GM21529 (cell line): ENCODE measurements around the gene EIF4G1.
"Not testable (repeated sequence)": the region's sequence is repeated elsewhere in the genome, so short reads cannot be mapped to it uniquely, and the experiment has no call there.

Experiments
- ATAC-seq: cut with Tn5 transposase; IDR thresholded peaks from one replicate; pipeline ENCODE4 v1.9.1; 2021; ENCODE audit not compliant: unreplicated experiment

Gene EIF4G1, protein sequence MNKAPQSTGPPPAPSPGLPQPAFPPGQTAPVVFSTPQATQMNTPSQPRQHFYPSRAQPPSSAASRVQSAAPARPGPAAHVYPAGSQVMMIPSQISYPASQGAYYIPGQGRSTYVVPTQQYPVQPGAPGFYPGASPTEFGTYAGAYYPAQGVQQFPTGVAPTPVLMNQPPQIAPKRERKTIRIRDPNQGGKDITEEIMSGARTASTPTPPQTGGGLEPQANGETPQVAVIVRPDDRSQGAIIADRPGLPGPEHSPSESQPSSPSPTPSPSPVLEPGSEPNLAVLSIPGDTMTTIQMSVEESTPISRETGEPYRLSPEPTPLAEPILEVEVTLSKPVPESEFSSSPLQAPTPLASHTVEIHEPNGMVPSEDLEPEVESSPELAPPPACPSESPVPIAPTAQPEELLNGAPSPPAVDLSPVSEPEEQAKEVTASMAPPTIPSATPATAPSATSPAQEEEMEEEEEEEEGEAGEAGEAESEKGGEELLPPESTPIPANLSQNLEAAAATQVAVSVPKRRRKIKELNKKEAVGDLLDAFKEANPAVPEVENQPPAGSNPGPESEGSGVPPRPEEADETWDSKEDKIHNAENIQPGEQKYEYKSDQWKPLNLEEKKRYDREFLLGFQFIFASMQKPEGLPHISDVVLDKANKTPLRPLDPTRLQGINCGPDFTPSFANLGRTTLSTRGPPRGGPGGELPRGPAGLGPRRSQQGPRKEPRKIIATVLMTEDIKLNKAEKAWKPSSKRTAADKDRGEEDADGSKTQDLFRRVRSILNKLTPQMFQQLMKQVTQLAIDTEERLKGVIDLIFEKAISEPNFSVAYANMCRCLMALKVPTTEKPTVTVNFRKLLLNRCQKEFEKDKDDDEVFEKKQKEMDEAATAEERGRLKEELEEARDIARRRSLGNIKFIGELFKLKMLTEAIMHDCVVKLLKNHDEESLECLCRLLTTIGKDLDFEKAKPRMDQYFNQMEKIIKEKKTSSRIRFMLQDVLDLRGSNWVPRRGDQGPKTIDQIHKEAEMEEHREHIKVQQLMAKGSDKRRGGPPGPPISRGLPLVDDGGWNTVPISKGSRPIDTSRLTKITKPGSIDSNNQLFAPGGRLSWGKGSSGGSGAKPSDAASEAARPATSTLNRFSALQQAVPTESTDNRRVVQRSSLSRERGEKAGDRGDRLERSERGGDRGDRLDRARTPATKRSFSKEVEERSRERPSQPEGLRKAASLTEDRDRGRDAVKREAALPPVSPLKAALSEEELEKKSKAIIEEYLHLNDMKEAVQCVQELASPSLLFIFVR (N-terminal part only)

DNA sequence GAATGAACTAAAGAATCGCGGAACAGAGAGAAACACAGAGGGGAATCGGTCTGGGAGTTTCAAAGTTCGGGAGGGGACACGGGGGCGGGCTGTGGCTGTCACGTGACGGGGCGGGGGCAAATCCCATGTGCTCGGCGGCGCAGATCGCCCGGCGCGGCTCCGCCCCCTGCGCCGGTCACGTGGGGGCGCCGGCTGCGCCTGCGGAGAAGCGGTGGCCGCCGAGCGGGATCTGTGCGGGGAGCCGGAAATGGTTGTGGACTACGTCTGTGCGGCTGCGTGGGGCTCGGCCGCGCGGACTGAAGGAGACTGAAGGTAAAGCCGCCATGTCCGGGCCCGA lies at the start of gene EIF4G1:
Gene EIF4G1 (plus strand): TSS at position 244 of the 337 bp plus-strand sequence. CDS start 1,191 bp downstream, outside the sequence.
- peak; percentile 81 for ATAC-seq

DNA sequence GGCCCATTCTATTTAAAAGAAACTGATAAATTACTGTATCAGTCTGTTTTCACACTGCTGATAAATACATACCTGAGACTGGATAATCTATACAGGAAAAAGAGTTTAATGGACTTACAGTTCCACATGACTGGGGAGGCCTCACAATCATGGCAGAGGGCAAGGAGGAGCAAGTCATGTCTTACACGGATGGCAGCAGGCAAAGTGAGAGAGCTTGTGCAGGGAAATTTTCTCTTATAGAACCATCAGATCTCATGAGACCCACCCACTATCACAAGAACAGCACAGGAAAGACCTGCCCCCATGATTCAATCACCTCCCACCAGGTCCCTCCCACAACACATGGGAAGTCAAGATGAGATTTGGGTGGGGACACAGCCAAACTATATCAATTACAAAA lies 47.2 kb upstream of the EIF4G1 start:
- not testable (repeated sequence) for ATAC-seq

DNA sequence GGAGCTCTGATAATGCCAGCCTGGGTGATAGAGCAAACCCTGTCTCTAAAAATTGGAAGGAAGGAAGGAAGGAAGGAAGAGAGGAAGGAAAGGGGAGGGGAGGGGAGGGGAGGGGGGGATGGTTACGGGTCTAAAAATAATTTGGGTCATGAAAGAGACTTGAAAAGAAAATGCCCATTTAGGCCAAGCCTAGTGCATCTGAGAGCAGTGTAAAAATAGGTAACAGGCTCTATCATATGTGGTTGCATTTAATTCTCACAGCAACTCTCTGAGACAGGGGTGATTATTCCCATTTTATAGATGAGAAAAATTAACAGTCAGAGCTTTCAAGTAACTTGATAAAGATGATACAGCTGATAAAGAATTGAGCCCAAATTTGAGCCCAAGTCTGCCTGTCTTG lies 42.1 kb upstream of the EIF4G1 start:
- ATAC-seq = no peak

- no peak for ATAC-seq
Measured at GRCh38 chr3:184275381-184275701, 39.1 kb upstream of the EIF4G1 start.

GRCh38 chr3:184275961-184276910 lies 38.2 kb upstream of the EIF4G1 start, which contains the start of gene ECE2:
ECE2 (plus strand) TSS chr3:184276022; CDS start chr3:184276154, 132 bp downstream.
- ATAC-seq = no peak

DNA sequence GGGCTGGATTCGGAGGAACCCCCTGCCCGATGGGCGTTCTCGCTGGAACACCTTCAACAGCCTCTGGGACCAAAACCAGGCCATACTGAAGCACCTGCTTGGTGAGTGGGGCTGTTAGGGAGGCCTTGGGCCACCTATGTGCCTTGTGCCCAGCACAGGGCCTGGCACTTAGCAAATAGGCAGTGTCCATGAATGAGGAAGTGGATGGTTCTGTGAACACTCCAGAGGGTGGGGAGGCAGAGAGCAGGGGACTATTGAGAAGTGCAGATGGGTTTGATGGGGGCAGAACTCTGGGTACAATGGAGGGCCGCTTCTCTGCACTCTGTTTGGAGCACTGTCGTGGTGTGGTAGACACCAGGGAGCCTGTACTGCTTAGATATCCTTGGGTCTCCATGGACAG lies 37.0 kb upstream of the EIF4G1 start:
- no peak for ATAC-seq

- ATAC-seq = no peak
Measured at GRCh38 chr3:184282941-184283340, 31.5 kb upstream of the EIF4G1 start.

GRCh38 chr3:184283681-184284080 lies 30.7 kb upstream of the EIF4G1 start:
- no peak for ATAC-seq

DNA sequence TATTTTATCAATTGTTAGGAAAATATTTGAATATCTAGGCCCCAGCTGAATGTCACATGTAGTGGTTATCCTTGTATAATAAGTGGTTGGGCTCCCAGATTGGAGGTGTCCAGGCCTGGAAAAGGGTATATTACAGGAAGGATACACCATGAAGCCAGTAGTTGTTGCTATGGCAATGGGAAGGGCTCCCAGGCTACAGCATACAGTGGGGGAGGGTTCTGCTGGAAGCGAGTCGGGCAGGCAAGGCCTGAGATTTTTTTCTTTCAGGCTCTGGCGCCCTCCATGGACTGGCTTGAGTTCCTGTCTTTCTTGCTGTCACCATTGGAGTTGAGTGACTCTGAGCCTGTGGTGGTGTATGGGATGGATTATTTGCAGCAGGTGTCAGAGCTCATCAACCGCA lies 29.7 kb upstream of the EIF4G1 start:
- ATAC-seq = no peak

DNA sequence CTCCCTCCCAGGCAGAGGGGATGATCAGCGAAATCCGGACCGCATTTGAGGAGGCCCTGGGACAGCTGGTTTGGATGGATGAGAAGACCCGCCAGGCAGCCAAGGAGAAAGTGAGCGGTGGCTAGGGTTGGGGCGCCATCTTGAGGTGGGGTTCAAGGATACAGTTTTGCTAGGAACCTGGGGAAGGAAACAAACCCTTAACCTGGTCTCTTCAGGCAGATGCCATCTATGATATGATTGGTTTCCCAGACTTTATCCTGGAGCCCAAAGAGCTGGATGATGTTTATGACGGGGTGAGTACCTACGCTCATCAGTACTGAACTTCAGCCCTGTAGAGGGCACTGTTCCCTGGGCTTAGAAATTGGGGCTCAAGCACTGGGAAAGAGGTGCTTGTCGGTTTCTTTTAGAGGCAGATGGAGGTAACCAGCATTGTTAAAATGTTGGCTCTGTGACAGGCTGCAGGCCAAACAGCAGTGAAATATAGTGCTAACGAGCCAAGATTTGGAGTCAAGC lies 24.9 kb upstream of the EIF4G1 start:
- ATAC-seq = no peak

DNA sequence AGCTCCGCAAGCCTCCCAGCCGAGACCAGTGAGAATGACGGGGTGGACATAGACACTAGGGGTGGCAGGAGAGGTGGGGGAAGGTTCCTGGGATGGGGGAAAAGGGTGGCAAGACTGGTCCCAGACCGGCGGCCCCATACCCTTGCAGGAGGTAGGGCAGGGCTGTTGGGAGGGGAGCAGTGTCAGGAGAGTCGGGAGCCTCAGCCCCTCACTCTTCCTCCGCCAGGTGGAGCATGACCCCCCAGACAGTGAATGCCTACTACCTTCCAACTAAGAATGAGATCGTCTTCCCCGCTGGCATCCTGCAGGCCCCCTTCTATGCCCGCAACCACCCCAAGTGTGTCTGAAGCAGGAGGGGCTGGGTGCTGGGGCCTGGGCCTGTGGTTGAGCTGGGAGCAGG lies 24.1 kb upstream of the EIF4G1 start:
- no peak for ATAC-seq

- ATAC-seq = no peak
Measured at GRCh38 chr3:184291044-184291737, 23.2 kb upstream of the EIF4G1 start.

DNA sequence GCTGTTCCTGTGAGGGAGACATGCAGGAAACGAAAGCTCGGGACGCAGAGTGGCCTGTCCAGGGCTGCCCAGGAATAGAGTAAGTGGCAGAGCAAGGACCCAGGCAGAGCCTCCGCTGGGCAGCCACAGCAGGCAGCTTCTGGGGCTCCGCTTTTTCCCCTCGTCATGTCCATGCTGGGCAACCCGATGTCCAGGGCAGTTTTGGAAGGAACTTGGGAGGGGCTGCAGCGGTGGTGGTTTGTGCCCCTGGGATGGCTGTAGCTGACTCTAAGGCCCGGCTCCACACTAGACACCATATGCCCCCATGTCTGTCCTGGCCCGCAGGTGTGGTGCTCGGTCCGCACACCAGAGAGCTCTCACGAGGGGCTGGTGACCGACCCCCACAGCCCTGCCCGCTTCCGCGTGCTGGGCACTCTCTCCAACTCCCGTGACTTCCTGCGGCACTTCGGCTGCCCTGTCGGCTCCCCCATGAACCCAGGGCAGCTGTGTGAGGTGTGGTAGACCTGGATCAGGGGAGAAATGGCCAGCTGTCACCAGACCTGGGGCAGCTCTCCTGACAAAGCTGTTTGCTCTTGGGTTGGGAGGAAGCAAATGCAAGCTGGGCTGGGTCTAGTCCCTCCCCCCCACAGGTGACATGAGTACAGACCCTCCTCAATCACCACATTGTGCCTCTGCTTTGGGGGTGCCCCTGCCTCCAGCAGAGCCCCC lies 22.5 kb upstream of the EIF4G1 start:
- ATAC-seq = no peak

- ATAC-seq = no peak
Measured at GRCh38 chr3:184295771-184296170, 18.6 kb upstream of the EIF4G1 start.

GRCh38 chr3:184296616-184297015 lies 17.8 kb upstream of the EIF4G1 start:
- no peak for ATAC-seq

DNA sequence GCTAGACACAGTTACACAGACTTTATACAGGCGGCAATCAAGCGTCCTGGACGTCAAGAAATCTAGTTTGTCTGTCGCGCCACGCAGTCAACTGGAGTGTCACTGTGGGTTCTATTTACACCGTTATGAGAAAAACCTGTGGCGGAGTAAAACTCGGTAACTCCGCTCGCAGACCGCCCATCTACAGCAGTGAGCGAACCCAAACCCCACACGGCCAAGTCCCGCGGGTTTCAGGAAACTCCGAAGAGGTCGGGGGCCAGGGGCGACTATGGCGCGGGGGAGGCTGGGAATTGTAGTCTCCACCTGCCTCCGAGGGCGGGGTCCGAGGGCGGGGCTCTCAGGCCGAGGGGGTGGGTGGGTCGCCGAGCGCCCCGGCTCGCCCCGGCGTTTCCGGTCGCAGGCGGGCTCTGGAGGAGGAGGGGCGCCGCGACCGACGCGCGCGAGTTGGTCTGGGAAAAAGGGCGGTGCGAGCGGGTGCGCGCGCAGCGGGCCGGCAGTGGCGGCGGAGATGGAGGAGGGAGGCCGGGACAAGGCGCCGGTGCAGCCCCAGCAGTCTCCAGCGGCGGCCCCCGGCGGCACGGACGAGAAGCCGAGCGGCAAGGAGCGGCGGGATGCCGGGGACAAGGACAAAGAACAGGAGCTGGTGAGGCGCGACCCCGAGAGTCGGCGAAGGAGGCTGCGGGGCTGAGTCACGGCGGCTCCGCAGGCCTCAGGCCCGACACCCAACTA lies 15.5 kb upstream of the EIF4G1 start, which contains the start of gene PSMD2:
Gene PSMD2 (plus strand): TSS at position 483 of the 729 bp plus-strand sequence. CDS start 26 bp downstream, at position 509.
- ATAC-seq = peak; percentile 96

- ATAC-seq = no peak
Measured at GRCh38 chr3:184299488-184300377, 14.7 kb upstream of the EIF4G1 start.
